ENCODE measurements around the gene PCIF1. TPM values are rescaled to one million over a fixed set of nuclear protein-coding genes. Genes with fewer than 3 reads are reported as not detected.

Gene PCIF1
- total and polyA plus RNA-seq, 9 of the 15 experiments (the other 6 are each of a cell fraction or from before 2014, with no cell fraction given): 5.8 to 29.4 (median 11.3) TPM

DNA sequence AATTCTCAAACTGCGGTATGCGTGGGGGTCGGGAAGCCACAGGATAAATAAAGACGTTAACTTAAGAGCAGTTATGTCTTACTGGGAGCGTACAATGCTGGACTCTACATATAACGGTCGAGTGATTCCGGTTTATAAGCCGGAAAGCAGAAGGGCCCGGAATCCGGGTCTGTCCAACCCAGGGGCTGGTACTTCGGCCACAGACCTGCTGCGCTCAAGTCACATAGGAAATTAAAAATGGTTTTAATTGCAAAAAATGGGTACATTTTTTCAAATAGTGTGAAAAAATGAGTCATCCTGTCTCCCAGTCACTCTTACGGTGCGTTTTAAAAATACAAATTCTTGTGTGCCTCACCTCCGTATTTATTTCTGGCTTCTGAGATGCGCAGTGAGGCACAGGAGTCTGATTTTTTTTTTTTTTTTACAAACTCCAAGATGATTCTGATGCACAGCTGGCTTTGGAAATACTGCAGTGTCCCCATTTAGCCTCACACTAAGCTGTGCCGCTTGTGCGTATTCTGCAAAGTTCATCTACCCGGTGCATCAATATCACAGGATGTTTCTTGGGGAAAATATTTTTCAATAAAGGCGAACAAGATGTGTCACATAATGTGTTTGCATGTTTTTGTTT is 1.0 kb downstream of the PCIF1 start (continued):
- TF ChIP-seq LEF1 (IDR thresholded peaks at IDR 0.05) (peak; percentile 87), STAT5B (CRISPR knock-in tag; IDR thresholded peaks at IDR 0.05) (no peak), PTTG1 (tag; IDR thresholded peaks at IDR 0.05; ENCODE audit: low read depth) (no peak), XRCC5 (IDR thresholded peaks at IDR 0.05; ENCODE audit: low read depth, low read length) (peak; percentile 69; the same call in 1 of the 2 replicates)
- TF ChIP-seq, protein P1, sequence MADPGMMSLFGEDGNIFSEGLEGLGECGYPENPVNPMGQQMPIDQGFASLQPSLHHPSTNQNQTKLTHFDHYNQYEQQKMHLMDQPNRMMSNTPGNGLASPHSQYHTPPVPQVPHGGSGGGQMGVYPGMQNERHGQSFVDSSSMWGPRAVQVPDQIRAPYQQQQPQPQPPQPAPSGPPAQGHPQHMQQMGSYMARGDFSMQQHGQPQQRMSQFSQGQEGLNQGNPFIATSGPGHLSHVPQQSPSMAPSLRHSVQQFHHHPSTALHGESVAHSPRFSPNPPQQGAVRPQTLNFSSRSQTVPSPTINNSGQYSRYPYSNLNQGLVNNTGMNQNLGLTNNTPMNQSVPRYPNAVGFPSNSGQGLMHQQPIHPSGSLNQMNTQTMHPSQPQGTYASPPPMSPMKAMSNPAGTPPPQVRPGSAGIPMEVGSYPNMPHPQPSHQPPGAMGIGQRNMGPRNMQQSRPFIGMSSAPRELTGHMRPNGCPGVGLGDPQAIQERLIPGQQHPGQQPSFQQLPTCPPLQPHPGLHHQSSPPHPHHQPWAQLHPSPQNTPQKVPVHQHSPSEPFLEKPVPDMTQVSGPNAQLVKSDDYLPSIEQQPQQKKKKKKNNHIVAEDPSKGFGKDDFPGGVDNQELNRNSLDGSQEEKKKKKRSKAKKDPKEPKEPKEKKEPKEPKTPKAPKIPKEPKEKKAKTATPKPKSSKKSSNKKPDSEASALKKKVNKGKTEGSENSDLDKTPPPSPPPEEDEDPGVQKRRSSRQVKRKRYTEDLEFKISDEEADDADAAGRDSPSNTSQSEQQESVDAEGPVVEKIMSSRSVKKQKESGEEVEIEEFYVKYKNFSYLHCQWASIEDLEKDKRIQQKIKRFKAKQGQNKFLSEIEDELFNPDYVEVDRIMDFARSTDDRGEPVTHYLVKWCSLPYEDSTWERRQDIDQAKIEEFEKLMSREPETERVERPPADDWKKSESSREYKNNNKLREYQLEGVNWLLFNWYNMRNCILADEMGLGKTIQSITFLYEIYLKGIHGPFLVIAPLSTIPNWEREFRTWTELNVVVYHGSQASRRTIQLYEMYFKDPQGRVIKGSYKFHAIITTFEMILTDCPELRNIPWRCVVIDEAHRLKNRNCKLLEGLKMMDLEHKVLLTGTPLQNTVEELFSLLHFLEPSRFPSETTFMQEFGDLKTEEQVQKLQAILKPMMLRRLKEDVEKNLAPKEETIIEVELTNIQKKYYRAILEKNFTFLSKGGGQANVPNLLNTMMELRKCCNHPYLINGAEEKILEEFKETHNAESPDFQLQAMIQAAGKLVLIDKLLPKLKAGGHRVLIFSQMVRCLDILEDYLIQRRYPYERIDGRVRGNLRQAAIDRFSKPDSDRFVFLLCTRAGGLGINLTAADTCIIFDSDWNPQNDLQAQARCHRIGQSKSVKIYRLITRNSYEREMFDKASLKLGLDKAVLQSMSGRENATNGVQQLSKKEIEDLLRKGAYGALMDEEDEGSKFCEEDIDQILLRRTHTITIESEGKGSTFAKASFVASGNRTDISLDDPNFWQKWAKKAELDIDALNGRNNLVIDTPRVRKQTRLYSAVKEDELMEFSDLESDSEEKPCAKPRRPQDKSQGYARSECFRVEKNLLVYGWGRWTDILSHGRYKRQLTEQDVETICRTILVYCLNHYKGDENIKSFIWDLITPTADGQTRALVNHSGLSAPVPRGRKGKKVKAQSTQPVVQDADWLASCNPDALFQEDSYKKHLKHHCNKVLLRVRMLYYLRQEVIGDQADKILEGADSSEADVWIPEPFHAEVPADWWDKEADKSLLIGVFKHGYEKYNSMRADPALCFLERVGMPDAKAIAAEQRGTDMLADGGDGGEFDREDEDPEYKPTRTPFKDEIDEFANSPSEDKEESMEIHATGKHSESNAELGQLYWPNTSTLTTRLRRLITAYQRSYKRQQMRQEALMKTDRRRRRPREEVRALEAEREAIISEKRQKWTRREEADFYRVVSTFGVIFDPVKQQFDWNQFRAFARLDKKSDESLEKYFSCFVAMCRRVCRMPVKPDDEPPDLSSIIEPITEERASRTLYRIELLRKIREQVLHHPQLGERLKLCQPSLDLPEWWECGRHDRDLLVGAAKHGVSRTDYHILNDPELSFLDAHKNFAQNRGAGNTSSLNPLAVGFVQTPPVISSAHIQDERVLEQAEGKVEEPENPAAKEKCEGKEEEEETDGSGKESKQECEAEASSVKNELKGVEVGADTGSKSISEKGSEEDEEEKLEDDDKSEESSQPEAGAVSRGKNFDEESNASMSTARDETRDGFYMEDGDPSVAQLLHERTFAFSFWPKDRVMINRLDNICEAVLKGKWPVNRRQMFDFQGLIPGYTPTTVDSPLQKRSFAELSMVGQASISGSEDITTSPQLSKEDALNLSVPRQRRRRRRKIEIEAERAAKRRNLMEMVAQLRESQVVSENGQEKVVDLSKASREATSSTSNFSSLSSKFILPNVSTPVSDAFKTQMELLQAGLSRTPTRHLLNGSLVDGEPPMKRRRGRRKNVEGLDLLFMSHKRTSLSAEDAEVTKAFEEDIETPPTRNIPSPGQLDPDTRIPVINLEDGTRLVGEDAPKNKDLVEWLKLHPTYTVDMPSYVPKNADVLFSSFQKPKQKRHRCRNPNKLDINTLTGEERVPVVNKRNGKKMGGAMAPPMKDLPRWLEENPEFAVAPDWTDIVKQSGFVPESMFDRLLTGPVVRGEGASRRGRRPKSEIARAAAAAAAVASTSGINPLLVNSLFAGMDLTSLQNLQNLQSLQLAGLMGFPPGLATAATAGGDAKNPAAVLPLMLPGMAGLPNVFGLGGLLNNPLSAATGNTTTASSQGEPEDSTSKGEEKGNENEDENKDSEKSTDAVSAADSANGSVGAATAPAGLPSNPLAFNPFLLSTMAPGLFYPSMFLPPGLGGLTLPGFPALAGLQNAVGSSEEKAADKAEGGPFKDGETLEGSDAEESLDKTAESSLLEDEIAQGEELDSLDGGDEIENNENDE (IDR thresholded peaks at IDR 0.05; ENCODE audit: low read depth, low read length): no peak
- TF ChIP-seq, protein P2, sequence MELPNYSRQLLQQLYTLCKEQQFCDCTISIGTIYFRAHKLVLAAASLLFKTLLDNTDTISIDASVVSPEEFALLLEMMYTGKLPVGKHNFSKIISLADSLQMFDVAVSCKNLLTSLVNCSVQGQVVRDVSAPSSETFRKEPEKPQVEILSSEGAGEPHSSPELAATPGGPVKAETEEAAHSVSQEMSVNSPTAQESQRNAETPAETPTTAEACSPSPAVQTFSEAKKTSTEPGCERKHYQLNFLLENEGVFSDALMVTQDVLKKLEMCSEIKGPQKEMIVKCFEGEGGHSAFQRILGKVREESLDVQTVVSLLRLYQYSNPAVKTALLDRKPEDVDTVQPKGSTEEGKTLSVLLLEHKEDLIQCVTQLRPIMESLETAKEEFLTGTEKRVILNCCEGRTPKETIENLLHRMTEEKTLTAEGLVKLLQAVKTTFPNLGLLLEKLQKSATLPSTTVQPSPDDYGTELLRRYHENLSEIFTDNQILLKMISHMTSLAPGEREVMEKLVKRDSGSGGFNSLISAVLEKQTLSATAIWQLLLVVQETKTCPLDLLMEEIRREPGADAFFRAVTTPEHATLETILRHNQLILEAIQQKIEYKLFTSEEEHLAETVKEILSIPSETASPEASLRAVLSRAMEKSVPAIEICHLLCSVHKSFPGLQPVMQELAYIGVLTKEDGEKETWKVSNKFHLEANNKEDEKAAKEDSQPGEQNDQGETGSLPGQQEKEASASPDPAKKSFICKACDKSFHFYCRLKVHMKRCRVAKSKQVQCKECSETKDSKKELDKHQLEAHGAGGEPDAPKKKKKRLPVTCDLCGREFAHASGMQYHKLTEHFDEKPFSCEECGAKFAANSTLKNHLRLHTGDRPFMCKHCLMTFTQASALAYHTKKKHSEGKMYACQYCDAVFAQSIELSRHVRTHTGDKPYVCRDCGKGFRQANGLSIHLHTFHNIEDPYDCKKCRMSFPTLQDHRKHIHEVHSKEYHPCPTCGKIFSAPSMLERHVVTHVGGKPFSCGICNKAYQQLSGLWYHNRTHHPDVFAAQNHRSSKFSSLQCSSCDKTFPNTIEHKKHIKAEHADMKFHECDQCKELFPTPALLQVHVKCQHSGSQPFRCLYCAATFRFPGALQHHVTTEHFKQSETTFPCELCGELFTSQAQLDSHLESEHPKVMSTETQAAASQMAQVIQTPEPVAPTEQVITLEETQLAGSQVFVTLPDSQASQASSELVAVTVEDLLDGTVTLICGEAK (IDR thresholded peaks at IDR 0.05): peak; percentile 64
- TF ChIP-seq, protein P2 (CRISPR knock-in tag; IDR thresholded peaks at IDR 0.05): no peak

Measured in K562 (cell line).